ENCODE data around the gene C1orf226. TPM values are rescaled to one million over a fixed set of nuclear protein-coding genes. Genes with fewer than 3 reads are reported as not detected.

C1orf226 gene
- total and polyA plus RNA-seq, 4 donors: 2.2 to 25.2 (median 10.8) TPM

GRCh38 chr1:162389021-162389818, 7.7 kb downstream of the C1orf226 start:
- Histone ChIP-seq H3K4me3 (ENCODE audit: low read depth in 1 of 3, low read length in 3 of 3) (no peak overlapping the region), H3K9me3 (ENCODE audit: control insufficient read depth in 4 of 4, low read length in 3 of 4) (no peaks in the 10 kb centered on the region), H3K27me3 (ENCODE audit: control insufficient read depth in 4 of 4, insufficient read depth in 4 of 4, low read length in 3 of 4) (no peaks in the 10 kb centered on the region), H3K36me3 (ENCODE audit: control insufficient read depth in 4 of 4, insufficient read depth in 3 of 4, low read depth in 1 of 4, low read length in 3 of 4) (peaks cover 0 to 4% (median 3%) of the 10 kb centered on the region in 4 donors), H3K4me1 (ENCODE audit: control insufficient read depth in 4 of 4, insufficient read depth in 4 of 4, low read length in 3 of 4) (peaks cover 7 to 29% (median 17%) of the 10 kb centered on the region in 4 donors), H3K9ac (ENCODE audit: low read depth in 1 of 2, low read length in 2 of 2) (peak overlapping the region in 1 of 2 donors; percentile 36), H3K27ac (ENCODE audit: low read depth in 1 of 2, low read length in 2 of 2) (peak overlapping the region; percentile 80 to 81)
- peak; percentile 20 for DNase-seq (ENCODE audit: low spot score)
- WGBS: 40% methylated on average over 11 of the region's 11 CpGs
- TF ChIP-seq EGR1 (IDR thresholded peaks at IDR 0.05; ENCODE audit: low read depth in 2 of 2) (peak in 1 of 2 donors; percentile 10), JUND (IDR thresholded peaks at IDR 0.05) (no peak), GABPA (IDR thresholded peaks at IDR 0.05 in 1 of 2, conservative IDR thresholded peaks at IDR 0.05 in 1 of 2) (no peak), RAD21 (IDR thresholded peaks at IDR 0.05) (peak; percentile 26 to 38), YY1 (IDR thresholded peaks at IDR 0.05) (peak; percentile 39), CTCF (IDR thresholded peaks at IDR 0.05; ENCODE audit: low read depth, low read length, missing input control) (no peak)
- TF ChIP-seq, protein P1, sequence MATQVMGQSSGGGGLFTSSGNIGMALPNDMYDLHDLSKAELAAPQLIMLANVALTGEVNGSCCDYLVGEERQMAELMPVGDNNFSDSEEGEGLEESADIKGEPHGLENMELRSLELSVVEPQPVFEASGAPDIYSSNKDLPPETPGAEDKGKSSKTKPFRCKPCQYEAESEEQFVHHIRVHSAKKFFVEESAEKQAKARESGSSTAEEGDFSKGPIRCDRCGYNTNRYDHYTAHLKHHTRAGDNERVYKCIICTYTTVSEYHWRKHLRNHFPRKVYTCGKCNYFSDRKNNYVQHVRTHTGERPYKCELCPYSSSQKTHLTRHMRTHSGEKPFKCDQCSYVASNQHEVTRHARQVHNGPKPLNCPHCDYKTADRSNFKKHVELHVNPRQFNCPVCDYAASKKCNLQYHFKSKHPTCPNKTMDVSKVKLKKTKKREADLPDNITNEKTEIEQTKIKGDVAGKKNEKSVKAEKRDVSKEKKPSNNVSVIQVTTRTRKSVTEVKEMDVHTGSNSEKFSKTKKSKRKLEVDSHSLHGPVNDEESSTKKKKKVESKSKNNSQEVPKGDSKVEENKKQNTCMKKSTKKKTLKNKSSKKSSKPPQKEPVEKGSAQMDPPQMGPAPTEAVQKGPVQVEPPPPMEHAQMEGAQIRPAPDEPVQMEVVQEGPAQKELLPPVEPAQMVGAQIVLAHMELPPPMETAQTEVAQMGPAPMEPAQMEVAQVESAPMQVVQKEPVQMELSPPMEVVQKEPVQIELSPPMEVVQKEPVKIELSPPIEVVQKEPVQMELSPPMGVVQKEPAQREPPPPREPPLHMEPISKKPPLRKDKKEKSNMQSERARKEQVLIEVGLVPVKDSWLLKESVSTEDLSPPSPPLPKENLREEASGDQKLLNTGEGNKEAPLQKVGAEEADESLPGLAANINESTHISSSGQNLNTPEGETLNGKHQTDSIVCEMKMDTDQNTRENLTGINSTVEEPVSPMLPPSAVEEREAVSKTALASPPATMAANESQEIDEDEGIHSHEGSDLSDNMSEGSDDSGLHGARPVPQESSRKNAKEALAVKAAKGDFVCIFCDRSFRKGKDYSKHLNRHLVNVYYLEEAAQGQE (IDR thresholded peaks at IDR 0.05): no peak
- TF ChIP-seq, protein P2, sequence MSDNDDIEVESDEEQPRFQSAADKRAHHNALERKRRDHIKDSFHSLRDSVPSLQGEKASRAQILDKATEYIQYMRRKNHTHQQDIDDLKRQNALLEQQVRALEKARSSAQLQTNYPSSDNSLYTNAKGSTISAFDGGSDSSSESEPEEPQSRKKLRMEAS (IDR thresholded peaks at IDR 0.05): peak; percentile 64

DNA sequence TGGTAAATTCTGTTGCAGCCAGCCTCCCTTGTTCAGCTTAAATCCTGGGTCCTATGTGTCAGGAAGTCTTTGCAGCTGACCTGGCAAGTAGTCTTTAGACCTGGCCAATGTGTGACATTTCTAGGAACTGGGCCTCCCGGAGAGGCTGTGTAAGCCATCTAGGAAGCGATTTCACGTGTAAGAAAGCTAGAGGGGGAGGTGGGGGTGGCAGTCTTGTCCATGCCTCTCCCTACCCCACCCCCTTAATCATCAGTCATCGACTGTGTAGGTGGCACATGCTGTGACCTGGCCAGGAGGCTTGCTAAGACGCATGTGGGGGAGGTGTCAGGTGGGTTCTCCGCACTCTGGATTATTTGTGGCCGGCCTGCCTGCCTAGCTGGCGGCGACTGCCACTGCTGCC, 8.4 kb downstream of the C1orf226 start:
- Histone ChIP-seq H3K27me3 (ENCODE audit: control insufficient read depth in 4 of 4, insufficient read depth in 4 of 4, low read length in 3 of 4) (no peaks in the 10 kb centered on the region), H3K36me3 (ENCODE audit: control insufficient read depth in 4 of 4, insufficient read depth in 3 of 4, low read depth in 1 of 4, low read length in 3 of 4) (peaks cover 0 to 4% (median 1%) of the 10 kb centered on the region in 4 donors), H3K9me3 (ENCODE audit: control insufficient read depth in 4 of 4, low read length in 3 of 4) (no peaks in the 10 kb centered on the region), H3K27ac (ENCODE audit: low read depth in 1 of 2, low read length in 2 of 2) (peak overlapping the region in 1 of 2 donors; percentile 80), H3K4me3 (ENCODE audit: low read depth in 1 of 3, low read length in 3 of 3) (no peak overlapping the region), H3K4me1 (ENCODE audit: control insufficient read depth in 4 of 4, insufficient read depth in 4 of 4, low read length in 3 of 4) (peaks cover 7 to 29% (median 17%) of the 10 kb centered on the region in 4 donors), H3K9ac (ENCODE audit: low read depth in 1 of 2, low read length in 2 of 2) (no peak overlapping the region)
- no peak for TF ChIP-seq EGR1 (IDR thresholded peaks at IDR 0.05; ENCODE audit: low read depth in 2 of 2)
- peak in 1 of 2 donors; percentile 7 for TF ChIP-seq HNF4A (conservative IDR thresholded peaks at IDR 0.05)
- WGBS: 78% methylated on average over 9 of the region's 9 CpGs
- peak; percentile 24 for DNase-seq (ENCODE audit: low spot score)

Data from liver (tissue), 9 donors.